Breast epithelium (tissue), 3 donors: ENCODE results near the gene DHCR7.

ENCODE experiments used
- POLR2A ChIP-seq: fragments of 450-650 bp; IDR thresholded peaks from one replicate; pipeline ENCODE4 v1.6.1; 2016; ENCODE audit warnings: antibody characterized with exemption, mild to moderate bottlenecking, moderate library complexity
- POLR2AphosphoS5 ChIP-seq, 3 donors: sonication (generic); formaldehyde crosslinking; IDR thresholded peaks; one replicate each; pipeline ENCODE4 v1.6.1; 2017; ENCODE audit warnings: antibody characterized with exemption in 3 of 3
- TF ChIP-seq, protein P1 (sequence below), 3 donors: fragments of 450-650 bp; IDR thresholded peaks; one replicate each; pipeline ENCODE4 v1.5.1; 2016 to 2017; ENCODE audit warnings: antibody characterized with exemption in 3 of 3, mild to moderate bottlenecking in 3 of 3, moderate library complexity in 3 of 3

DNA sequence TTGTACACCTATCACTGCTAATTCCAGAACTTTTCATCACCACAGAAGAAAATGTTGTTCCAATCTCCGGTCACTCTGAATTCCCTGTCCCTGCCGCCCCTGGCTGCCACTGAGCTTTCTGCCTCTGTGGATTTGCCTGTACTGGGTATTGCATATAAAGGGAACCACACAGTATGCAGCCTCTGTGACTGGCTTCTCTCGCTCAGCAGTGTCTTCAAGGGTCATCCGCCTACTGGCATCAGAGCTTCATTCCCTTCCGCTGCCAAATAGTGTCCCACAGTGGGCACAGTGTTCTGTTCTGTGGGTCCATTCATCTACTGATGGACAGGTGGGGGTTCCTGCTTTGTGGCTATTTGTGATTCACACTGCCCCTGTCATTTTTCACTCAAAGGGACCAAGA is 5.3 kb downstream of the DHCR7 start:
- TF ChIP-seq, protein P1, sequence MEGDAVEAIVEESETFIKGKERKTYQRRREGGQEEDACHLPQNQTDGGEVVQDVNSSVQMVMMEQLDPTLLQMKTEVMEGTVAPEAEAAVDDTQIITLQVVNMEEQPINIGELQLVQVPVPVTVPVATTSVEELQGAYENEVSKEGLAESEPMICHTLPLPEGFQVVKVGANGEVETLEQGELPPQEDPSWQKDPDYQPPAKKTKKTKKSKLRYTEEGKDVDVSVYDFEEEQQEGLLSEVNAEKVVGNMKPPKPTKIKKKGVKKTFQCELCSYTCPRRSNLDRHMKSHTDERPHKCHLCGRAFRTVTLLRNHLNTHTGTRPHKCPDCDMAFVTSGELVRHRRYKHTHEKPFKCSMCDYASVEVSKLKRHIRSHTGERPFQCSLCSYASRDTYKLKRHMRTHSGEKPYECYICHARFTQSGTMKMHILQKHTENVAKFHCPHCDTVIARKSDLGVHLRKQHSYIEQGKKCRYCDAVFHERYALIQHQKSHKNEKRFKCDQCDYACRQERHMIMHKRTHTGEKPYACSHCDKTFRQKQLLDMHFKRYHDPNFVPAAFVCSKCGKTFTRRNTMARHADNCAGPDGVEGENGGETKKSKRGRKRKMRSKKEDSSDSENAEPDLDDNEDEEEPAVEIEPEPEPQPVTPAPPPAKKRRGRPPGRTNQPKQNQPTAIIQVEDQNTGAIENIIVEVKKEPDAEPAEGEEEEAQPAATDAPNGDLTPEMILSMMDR (IDR thresholded peaks at IDR 0.05): no peak
- TF ChIP-seq POLR2A: no peak
- no peak for TF ChIP-seq POLR2AphosphoS5 (IDR thresholded peaks at IDR 0.05)
